ENCODE data around the gene ABCG4.
"Not testable (repeated sequence)": the region's sequence is repeated elsewhere in the genome, so short reads cannot be mapped to it uniquely, and the experiment has no call there.

Gene ABCG4

DNA sequence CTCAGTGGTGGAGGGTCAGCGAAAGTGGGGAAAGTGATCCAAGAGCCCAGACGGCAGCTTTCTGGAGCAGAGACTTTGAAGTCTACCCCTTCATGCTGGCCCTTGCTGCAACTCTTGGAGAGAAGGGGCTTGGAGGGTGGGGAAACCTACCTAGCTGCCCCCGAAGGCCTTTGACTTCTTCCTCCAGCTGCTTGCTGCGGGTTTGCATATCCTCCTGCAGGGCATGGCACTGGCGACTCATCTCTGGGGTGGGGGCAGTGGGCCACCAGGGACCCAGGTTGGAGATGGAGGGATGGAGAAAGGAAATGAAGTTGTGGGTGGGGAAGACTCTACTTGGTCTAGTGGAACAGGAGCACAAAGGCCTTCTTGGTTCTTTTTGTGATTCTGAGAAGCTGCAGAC, 44.1 kb downstream of the ABCG4 start:
- H3K9ac ChIP-seq (ENCODE audit: low read length in 2 of 2): no peak overlapping the region
- H3K36me3 ChIP-seq (ENCODE audit: control insufficient read depth in 2 of 2, insufficient read depth in 2 of 2, low read length in 2 of 2): no peaks in the 10 kb centered on the region
- H3K4me3 ChIP-seq (ENCODE audit: low read length in 2 of 2): no peak overlapping the region
- H3K4me1 ChIP-seq (ENCODE audit: control insufficient read depth, insufficient read depth, low read length): peaks cover 3% of the 10 kb centered on the region
- H3K27ac ChIP-seq (ENCODE audit: low read length): no peak overlapping the region
- no peaks in the 10 kb centered on the region for H3K9me3 ChIP-seq (ENCODE audit: control insufficient read depth in 2 of 2, low read length in 2 of 2)
- H3K27me3 ChIP-seq (ENCODE audit: control insufficient read depth in 1 of 2, insufficient read depth in 2 of 2, low read length in 2 of 2): no peaks in the 10 kb centered on the region

DNA sequence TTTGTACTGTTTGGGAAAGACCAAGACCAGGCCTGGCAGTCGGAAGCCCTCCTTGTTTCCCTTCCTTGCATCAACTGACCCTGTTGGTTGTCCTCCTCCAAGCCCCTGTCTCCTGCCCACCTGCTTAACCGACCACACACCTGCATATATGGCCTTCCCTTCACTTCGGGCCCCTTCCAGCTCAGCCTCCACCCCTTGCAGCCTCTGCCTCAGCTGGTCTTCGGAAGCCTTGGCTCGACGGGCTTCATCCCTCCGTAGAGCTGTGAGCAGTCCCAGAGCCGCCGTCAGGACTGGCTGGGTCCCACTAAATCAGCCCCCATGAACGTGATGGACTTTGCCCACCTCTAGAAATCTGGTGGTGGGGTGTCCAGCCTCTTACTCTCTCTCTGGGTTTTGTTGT, 44.8 kb downstream of the ABCG4 start:
- Histone ChIP-seq H3K9ac (ENCODE audit: low read length in 2 of 2) (no peak overlapping the region), H3K27ac (ENCODE audit: low read length) (no peak overlapping the region), H3K4me1 (ENCODE audit: control insufficient read depth, insufficient read depth, low read length) (peaks cover 3% of the 10 kb centered on the region), H3K9me3 (ENCODE audit: control insufficient read depth in 2 of 2, low read length in 2 of 2) (no peaks in the 10 kb centered on the region), H3K36me3 (ENCODE audit: control insufficient read depth in 2 of 2, insufficient read depth in 2 of 2, low read length in 2 of 2) (no peaks in the 10 kb centered on the region), H3K27me3 (ENCODE audit: control insufficient read depth in 1 of 2, insufficient read depth in 2 of 2, low read length in 2 of 2) (no peaks in the 10 kb centered on the region), H3K4me3 (ENCODE audit: low read length in 2 of 2) (no peak overlapping the region)

DNA sequence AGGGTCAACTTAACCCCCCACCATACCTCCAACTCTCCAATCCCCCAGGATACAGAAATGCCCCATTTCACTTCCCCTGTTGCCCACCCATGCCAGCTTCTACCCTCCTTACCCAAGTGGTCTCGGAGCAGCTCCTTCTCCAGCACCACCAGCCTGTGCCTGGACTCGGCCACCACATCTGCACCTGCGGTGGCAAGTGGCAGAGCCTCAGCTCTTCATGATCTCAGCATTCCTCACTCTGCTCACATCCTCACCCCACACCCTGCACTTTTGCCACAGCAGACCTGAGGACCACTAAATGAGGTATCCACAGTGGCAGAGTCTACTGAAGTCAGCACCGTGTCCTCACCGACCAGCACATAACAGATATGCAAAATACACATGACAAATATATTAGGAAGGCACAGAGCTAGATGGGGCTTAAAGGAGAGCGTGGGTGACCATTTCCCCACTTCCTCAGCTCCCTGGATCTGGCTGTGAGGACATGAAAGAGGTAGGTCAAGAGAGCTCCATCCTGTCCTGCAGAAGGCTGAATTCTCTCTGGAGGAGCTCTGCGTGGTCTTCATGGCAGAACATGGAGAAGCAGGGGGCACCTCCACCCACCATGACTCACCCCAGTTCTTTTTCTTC, 46.1 kb downstream of the ABCG4 start:
- Histone ChIP-seq H3K27me3 (ENCODE audit: control insufficient read depth in 1 of 2, insufficient read depth in 2 of 2, low read length in 2 of 2) (no peaks in the 10 kb centered on the region), H3K9me3 (ENCODE audit: control insufficient read depth in 2 of 2, low read length in 2 of 2) (no peaks in the 10 kb centered on the region), H3K9ac (ENCODE audit: low read length in 2 of 2) (no peak overlapping the region), H3K27ac (ENCODE audit: low read length) (no peak overlapping the region), H3K4me1 (ENCODE audit: control insufficient read depth, insufficient read depth, low read length) (peaks cover 3% of the 10 kb centered on the region), H3K4me3 (ENCODE audit: low read length in 2 of 2) (no peak overlapping the region), H3K36me3 (ENCODE audit: control insufficient read depth in 2 of 2, insufficient read depth in 2 of 2, low read length in 2 of 2) (no peaks in the 10 kb centered on the region)

DNA sequence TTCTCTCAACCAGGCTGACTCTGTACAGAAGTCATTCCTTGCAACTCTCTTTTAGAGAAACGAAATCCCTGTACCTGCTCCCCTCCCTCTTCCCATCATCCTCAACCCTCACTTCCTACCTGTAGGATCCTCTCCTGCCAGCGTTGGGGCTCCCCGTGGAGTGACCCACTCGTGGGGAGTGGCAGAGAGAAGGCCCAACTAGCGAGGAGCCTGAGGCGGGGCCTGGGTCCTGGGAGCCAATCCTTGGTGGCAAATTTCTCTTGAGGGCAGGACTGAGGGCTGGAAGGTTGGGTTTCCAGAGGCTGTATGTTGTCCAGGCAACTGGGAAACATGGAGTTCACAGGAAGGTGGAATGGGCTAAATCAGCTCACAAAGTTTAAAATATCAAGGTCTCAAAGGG, 46.8 kb downstream of the ABCG4 start:
- no peak overlapping the region for H3K9ac ChIP-seq (ENCODE audit: low read length in 2 of 2)
- H3K4me3 ChIP-seq (ENCODE audit: low read length in 2 of 2): no peak overlapping the region
- H3K27ac ChIP-seq (ENCODE audit: low read length): no peak overlapping the region
- no peaks in the 10 kb centered on the region for H3K9me3 ChIP-seq (ENCODE audit: control insufficient read depth in 2 of 2, low read length in 2 of 2)
- H3K36me3 ChIP-seq (ENCODE audit: control insufficient read depth in 2 of 2, insufficient read depth in 2 of 2, low read length in 2 of 2): no peaks in the 10 kb centered on the region
- H3K27me3 ChIP-seq (ENCODE audit: control insufficient read depth in 1 of 2, insufficient read depth in 2 of 2, low read length in 2 of 2): no peaks in the 10 kb centered on the region
- peaks cover 3% of the 10 kb centered on the region for H3K4me1 ChIP-seq (ENCODE audit: control insufficient read depth, insufficient read depth, low read length)

DNA sequence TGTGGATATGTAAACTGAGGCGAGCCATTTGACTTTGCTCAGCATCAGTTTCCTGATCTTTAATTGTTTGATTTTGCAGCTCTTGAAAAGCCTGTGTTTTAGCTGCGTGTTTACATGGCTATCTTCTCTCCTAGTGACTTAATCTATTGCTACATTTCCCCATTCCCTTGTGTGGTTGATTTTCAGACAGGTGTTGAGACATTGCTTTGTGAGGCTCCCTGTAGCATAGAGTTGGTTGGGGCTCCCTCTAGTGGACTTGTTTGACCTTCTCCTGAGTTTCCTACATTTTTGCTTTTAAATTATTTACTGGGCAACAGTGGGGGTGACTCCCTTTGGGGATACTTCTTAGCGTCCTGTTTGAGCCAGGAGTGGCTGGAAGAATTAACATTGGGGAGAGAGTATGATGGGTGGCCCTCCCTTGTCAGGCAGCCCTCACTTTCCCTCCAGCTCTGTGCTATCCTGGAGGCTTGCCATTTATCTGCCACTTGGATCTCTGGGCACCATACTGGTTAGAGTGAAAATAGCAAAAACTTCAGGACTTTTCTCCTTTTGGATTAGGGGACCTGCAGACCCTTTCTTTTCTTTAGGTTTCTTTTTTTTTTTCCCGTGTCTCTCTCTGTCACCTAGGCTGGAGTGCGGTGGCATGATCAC, 48.1 kb downstream of the ABCG4 start:
- Histone ChIP-seq H3K9ac (ENCODE audit: low read length in 2 of 2) (no peak overlapping the region), H3K27me3 (ENCODE audit: control insufficient read depth in 1 of 2, insufficient read depth in 2 of 2, low read length in 2 of 2) (no peaks in the 10 kb centered on the region), H3K27ac (ENCODE audit: low read length) (no peak overlapping the region), H3K4me3 (ENCODE audit: low read length in 2 of 2) (no peak overlapping the region), H3K36me3 (ENCODE audit: control insufficient read depth in 2 of 2, insufficient read depth in 2 of 2, low read length in 2 of 2) (no peaks in the 10 kb centered on the region), H3K4me1 (ENCODE audit: control insufficient read depth, insufficient read depth, low read length) (peaks cover 3% of the 10 kb centered on the region), H3K9me3 (ENCODE audit: control insufficient read depth in 2 of 2, low read length in 2 of 2) (no peaks in the 10 kb centered on the region)

DNA sequence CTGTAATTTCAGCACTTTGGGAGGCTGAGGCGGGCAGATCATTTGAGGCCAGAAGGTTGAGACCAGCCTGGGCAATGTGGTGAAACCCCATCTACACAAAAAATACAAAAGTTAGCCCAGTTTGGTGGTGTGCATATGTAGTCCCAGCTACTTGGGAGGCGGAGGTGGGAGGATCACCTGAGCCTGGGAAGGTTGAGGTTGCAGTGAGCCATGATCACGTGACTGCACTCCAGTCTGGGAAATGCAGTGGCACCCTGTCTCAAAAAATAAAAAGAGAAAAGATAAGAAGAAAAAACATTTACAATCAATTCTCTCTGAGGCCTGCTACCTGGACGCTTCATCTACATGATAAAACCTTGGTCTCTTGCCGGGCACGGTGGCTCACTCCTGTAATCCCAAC, 50.1 kb downstream of the ABCG4 start:
- no peaks in the 10 kb centered on the region for H3K36me3 ChIP-seq (ENCODE audit: control insufficient read depth in 2 of 2, insufficient read depth in 2 of 2, low read length in 2 of 2)
- H3K9ac ChIP-seq (ENCODE audit: low read length in 2 of 2): no peak overlapping the region
- no peaks in the 10 kb centered on the region for H3K9me3 ChIP-seq (ENCODE audit: control insufficient read depth in 2 of 2, low read length in 2 of 2)
- H3K27me3 ChIP-seq (ENCODE audit: control insufficient read depth in 1 of 2, insufficient read depth in 2 of 2, low read length in 2 of 2): no peaks in the 10 kb centered on the region
- no peak overlapping the region for H3K27ac ChIP-seq (ENCODE audit: low read length)
- H3K4me1 ChIP-seq (ENCODE audit: control insufficient read depth, insufficient read depth, low read length): peaks cover 3% of the 10 kb centered on the region
- H3K4me3 ChIP-seq (ENCODE audit: low read length in 2 of 2): no peak overlapping the region

DNA sequence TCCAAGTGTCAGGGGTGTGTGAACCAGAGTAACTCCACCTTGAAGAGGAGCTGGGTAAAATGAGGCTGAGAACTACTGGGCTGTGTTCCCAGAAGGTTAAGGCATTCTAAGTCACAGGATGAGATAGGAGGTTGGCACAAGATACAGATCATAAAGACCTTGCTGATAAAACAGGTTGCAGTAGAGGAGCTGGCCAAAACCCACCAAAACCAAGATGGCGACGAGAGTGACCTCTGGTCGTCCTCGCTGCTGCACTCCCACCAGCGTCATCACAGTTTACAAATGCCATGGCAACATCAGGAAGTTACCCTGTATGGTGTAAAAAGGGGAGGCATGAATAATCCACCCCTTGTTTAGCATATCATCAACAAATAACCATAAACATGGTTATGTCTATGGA, 52.4 kb downstream of the ABCG4 start:
- not testable (repeated sequence) for H3K36me3 ChIP-seq (ENCODE audit: control insufficient read depth in 2 of 2, insufficient read depth in 2 of 2, low read length in 2 of 2); H3K9ac ChIP-seq (ENCODE audit: low read length in 2 of 2); H3K9me3 ChIP-seq (ENCODE audit: control insufficient read depth in 2 of 2, low read length in 2 of 2); H3K4me1 ChIP-seq (ENCODE audit: control insufficient read depth, insufficient read depth, low read length); H3K27ac ChIP-seq (ENCODE audit: low read length); H3K4me3 ChIP-seq (ENCODE audit: low read length in 2 of 2); H3K27me3 ChIP-seq (ENCODE audit: control insufficient read depth in 1 of 2, insufficient read depth in 2 of 2, low read length in 2 of 2)

DNA sequence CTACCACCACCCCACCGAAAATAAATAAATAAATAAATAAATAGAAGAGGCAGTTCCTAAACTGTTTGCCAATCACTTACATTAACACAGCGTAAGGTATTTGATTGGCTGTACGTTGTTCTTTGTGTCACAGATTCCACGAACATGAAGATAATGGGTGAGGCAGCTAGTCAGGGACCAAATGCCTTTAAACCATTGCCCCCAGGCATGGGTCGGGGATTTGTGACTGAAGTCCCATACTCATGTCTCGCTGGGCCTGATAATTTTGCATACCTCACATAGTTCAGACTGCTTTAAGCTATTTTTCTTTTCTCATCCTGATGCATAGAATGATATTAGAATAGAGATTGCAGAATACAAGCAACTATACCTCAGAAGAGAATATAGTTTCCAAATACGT, 53.7 kb downstream of the ABCG4 start:
- H3K9ac ChIP-seq (ENCODE audit: low read length in 2 of 2): no peak overlapping the region
- H3K36me3 ChIP-seq (ENCODE audit: control insufficient read depth in 2 of 2, insufficient read depth in 2 of 2, low read length in 2 of 2): no peaks in the 10 kb centered on the region
- no peaks in the 10 kb centered on the region for H3K9me3 ChIP-seq (ENCODE audit: control insufficient read depth in 2 of 2, low read length in 2 of 2)
- no peak overlapping the region for H3K27ac ChIP-seq (ENCODE audit: low read length)
- no peak overlapping the region for H3K4me3 ChIP-seq (ENCODE audit: low read length in 2 of 2)
- H3K4me1 ChIP-seq (ENCODE audit: control insufficient read depth, insufficient read depth, low read length): peaks cover 7% of the 10 kb centered on the region
- H3K27me3 ChIP-seq (ENCODE audit: control insufficient read depth in 1 of 2, insufficient read depth in 2 of 2, low read length in 2 of 2): no peaks in the 10 kb centered on the region

DNA sequence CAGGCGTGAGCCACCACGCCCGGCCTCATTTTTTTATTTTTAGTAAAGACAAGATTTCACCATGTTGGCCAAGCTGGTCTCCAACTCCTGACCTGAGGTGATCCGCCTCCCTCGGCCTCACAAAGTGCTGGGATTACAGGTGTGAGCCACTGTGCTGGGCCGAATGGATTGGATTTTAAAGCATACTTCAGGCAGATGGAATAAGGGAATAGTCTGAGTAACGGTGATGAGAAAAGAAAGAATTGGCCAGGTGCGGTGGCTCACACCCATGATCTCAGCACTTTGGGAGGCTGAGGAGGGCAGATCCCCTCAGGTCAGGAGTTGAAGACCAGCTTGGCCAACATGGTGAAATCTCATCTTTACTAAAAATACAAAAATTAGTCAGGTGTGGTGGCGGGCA, 55.2 kb downstream of the ABCG4 start:
- Histone ChIP-seq H3K4me3 (ENCODE audit: low read length in 2 of 2) (no peak overlapping the region), H3K27ac (ENCODE audit: low read length) (no peak overlapping the region)

DNA sequence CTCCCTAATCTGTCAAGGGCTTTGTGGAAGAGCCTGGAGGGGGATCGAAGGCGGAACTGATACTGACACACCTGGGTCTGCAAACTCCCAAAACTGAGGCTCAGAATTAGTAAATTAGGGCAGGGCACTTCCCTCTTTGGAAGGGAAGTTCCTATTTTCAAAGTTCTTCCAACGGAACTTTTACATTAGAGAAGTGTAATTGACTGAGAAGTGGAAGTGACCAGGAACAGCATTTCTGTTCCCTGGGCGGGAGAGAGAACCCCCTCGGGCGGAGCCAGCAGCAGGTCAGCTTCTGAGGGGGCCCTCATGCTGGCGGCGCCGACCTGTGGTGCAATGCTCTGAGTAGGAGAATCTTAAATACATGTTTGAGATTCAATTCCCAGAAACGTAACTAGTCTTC, 56.2 kb downstream of the ABCG4 start:
- Histone ChIP-seq H3K9me3 (ENCODE audit: control insufficient read depth in 2 of 2, low read length in 2 of 2) (no peaks in the 10 kb centered on the region), H3K36me3 (ENCODE audit: control insufficient read depth in 2 of 2, insufficient read depth in 2 of 2, low read length in 2 of 2) (no peaks in the 10 kb centered on the region), H3K27ac (ENCODE audit: low read length) (peak overlapping the region; percentile 76), H3K27me3 (ENCODE audit: control insufficient read depth in 1 of 2, insufficient read depth in 2 of 2, low read length in 2 of 2) (no peaks in the 10 kb centered on the region), H3K4me1 (ENCODE audit: control insufficient read depth, insufficient read depth, low read length) (peaks cover 11% of the 10 kb centered on the region), H3K4me3 (ENCODE audit: low read length in 2 of 2) (peak overlapping the region in 1 of 2 donors; percentile 86), H3K9ac (ENCODE audit: low read length in 2 of 2) (no peak overlapping the region)

More for the DNA sequence above, 55.2 kb downstream of the ABCG4 start:
- Histone ChIP-seq H3K27me3 (ENCODE audit: control insufficient read depth in 1 of 2, insufficient read depth in 2 of 2, low read length in 2 of 2) (no peaks in the 10 kb centered on the region), H3K9ac (ENCODE audit: low read length in 2 of 2) (no peak overlapping the region), H3K9me3 (ENCODE audit: control insufficient read depth in 2 of 2, low read length in 2 of 2) (no peaks in the 10 kb centered on the region), H3K36me3 (ENCODE audit: control insufficient read depth in 2 of 2, insufficient read depth in 2 of 2, low read length in 2 of 2) (no peaks in the 10 kb centered on the region), H3K4me1 (ENCODE audit: control insufficient read depth, insufficient read depth, low read length) (peaks cover 9% of the 10 kb centered on the region)

All from stomach smooth muscle (tissue), 2 donors.